Coronary artery (tissue), 2 donors: ENCODE results near the gene TPM2.

Experiments used
- DNase-seq: peaks from one replicate; pipeline ENCODE4 v3.0.0-alpha.2; 2017; ENCODE audit warnings: low spot score
- H3K27ac ChIP-seq, 2 donors: fragments of 200-600 bp; sonication (generic); one replicate each; pipeline ENCODE4 v1.5.1; 2016 to 2019
- H3K4me3 ChIP-seq: fragments of 200-600 bp; sonication (generic); 2 replicates; pipeline ENCODE4 v1.5.1; 2016; ENCODE audit warnings: mild to moderate bottlenecking, moderate library complexity
- TF ChIP-seq, protein P1 (sequence below): fragments of 200-600 bp; sonication (generic); IDR thresholded peaks from one replicate; pipeline ENCODE4 v1.5.1; 2019; ENCODE audit warnings: antibody characterized with exemption

Gene TPM2

DNA sequence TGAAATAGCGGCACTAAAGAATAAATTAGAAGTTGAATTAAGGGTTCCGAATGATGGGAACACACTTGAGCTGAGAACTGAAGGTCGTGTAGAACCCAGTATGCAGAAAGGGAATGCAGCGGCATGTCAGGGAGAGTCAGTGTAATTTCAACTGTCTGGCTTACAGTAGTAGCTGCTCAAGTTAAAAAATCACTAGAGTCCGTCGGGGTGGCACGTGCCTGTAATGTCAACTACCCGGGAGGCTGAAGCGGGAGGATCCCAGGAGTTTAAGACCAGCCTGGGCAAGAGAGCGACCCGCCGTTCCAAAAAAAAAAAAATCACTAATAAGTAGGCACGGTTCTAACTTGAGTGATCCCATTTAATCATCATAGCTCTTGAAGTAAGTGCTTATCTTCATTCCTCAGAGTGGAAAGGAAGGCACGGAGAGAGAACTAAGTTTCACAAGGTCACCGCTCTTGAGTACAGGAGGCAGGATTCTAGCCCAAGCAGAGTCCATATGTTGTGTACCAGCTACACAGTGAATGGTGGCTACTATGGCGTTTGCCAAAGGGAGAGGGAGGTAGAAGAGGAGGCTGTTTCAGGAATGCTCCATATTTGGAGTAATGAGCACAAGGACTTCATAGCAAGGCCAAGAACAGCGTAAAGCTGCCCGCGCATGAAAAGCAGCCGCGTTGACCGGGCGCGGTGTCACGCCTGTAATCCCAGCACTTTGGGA lies 32.7 kb downstream of the TPM2 start:
- TF ChIP-seq, protein P1, sequence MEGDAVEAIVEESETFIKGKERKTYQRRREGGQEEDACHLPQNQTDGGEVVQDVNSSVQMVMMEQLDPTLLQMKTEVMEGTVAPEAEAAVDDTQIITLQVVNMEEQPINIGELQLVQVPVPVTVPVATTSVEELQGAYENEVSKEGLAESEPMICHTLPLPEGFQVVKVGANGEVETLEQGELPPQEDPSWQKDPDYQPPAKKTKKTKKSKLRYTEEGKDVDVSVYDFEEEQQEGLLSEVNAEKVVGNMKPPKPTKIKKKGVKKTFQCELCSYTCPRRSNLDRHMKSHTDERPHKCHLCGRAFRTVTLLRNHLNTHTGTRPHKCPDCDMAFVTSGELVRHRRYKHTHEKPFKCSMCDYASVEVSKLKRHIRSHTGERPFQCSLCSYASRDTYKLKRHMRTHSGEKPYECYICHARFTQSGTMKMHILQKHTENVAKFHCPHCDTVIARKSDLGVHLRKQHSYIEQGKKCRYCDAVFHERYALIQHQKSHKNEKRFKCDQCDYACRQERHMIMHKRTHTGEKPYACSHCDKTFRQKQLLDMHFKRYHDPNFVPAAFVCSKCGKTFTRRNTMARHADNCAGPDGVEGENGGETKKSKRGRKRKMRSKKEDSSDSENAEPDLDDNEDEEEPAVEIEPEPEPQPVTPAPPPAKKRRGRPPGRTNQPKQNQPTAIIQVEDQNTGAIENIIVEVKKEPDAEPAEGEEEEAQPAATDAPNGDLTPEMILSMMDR: no peak
- Histone ChIP-seq H3K4me3 (peak overlapping the region; percentile 95), H3K27ac (peak overlapping the region; percentile 99)
- DNase-seq: no peak

DNA sequence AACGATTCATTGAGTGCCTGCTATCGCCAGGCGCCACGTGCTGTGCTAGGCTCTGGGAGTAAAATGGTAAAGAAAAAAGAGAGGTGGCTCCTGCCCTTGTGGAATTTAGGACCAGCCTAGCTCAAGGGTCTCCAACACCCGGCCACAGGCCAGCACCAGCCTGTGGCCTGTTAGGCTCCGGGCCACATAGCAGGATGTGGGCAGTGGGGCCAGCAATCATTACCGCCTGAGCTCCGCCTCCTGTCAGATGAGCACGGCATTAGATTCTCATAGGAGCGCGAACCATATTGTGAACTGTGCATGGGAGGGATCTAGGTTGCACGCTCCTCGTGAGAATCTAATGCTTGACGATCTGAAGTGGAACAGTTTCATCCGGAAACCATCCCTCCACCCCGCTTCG lies 33.4 kb downstream of the TPM2 start:
- no peak for DNase-seq
- Histone ChIP-seq H3K27ac (peak overlapping the region; percentile 99), H3K4me3 (no peak overlapping the region)

GRCh38 chr9:35653611-35654010 lies 36.1 kb downstream of the TPM2 start:
- no peak overlapping the region for H3K4me3 ChIP-seq
- no peak overlapping the region for H3K27ac ChIP-seq
- DNase-seq: no peak
- TF ChIP-seq, protein P1: no peak

More for the DNA sequence above, 33.4 kb downstream of the TPM2 start:
- TF ChIP-seq, protein P1: no peak

- TF ChIP-seq, protein P1: no peak
- Histone ChIP-seq H3K27ac (no peak overlapping the region), H3K4me3 (no peak overlapping the region)
- DNase-seq: no peak
Measured at GRCh38 chr9:35652829-35653209, 36.9 kb downstream of the TPM2 start.

DNA sequence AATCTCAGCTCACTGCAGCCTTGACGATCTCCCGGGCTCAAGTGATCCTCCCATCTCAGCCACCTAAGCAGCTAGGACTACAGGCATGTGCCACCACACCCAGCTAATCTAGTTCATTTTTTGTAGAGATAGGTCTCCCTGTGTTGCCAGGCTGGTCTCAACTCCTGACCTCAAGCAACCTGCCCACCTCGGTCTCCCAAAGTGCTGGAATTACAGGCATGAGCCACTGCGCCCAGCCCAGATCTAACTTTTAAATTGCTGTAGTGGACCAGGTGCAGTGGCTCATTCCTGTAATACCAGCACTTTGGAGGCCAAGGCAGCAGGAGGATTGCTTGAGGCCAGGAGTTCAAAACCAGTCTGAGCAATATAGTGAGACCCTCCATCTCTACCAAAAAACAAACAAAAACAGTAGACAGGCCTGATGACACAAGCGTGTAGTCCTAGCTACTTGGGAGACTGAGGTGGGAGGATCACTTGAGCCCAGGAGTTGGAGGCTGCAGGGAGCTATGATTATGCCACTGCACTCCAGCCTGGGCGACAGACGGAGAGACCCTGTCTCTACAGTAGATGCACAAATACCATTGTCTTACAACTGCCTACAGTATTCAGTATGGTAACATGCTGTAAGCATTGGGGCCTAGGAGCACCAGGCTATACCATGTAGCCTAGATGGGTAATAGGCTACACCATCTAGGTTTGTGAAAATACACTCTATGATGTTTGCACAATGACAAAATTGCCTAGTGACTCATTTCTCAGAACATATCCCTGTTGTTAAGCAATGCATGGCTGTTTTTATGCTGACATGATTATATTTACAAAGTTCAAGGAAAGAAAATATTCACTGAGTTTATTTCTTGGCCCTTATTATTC lies 37.5 kb downstream of the TPM2 start:
- TF ChIP-seq, protein P1: no peak
- H3K4me3 ChIP-seq: no peak overlapping the region
- DNase-seq: no peak
- H3K27ac ChIP-seq: no peak overlapping the region

DNA sequence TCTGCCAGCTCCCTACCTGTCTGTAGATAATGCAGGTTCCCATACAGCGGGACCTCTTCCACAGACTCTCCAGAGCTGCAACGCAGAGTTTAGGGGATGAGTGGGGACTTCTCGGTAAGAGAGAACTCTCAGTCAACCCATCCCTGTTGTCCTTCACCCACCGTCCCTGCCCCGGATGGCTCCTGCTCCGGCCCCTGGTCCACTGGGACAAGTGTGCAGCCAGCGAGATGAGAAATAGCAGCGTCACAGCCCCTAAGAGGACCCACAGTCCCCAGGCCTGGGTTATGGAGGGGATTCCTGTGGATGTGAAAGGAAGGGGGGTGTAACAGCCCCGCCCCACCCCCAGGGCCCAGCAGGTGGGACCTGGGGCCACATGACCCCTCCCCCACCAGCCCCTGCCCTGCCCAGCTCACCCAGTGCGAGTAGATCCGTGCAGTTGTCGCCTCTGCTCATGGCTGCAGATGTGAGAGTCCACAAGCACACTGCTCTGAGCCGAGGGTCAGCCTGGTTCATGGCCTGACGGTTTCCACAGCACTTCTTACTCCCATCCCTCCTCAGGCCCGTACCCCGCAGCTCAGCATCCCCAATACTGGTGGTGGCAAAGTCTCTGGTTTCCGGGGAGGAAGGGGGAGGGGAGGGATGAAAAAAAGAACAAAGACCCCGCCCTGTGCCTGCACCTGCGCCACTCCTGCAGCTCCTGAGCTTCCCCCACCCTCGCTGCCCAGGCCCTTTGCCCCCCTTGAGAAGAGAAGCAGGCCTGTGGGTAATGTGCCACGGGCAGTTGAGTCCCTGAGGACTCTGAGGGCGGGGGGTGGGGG lies 39.2 kb downstream of the TPM2 start, which contains the start of gene SIT1:
Gene SIT1, minus strand, starts transcription at position 591 of the 818 bp plus-strand sequence. Its CDS starts 78 bp downstream, at position 513.
- peak within 1 kb of the TSS; percentile 42 for H3K4me3 ChIP-seq
- DNase-seq: no peak
- TF ChIP-seq, protein P1: no peak
- peak within 1 kb of the TSS; percentile 5 to 77 for H3K27ac ChIP-seq
